HUDEP-2 (cell line): ENCODE data around the gene SEMA4C.
A peak's percentile ranks its signal among the peaks of the same experiment; 100 is the strongest.

Source experiments
- DNase-seq, 76 experiments: peaks; one replicate each; lab custom pipeline; 2025; ENCODE audit not compliant: unreplicated experiment in 76 of 76; lab: John Stamatoyannopoulos, UW

The SEMA4C gene

DNA sequence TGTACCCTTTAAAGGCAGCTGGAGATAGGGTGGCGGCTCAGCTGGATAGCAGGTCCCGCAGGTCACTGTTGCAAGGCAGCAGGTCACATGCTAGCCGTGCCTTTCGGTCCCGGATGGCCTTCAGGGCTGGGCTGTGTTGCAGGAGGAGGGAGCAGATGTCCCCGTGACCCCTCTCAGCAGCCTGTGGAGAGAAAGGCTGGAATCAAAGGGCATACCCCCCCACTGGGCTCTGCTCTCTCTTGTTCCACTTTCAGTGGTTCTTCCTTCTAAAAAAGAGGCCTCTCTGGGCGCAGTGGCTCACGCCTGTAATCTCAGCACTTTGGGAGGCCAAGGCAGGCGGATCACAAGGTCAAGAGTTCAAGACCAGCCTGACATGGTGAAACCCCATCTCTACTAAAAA lies 21.6 kb downstream of the SEMA4C start:
- DNase-seq: no peak

DNA sequence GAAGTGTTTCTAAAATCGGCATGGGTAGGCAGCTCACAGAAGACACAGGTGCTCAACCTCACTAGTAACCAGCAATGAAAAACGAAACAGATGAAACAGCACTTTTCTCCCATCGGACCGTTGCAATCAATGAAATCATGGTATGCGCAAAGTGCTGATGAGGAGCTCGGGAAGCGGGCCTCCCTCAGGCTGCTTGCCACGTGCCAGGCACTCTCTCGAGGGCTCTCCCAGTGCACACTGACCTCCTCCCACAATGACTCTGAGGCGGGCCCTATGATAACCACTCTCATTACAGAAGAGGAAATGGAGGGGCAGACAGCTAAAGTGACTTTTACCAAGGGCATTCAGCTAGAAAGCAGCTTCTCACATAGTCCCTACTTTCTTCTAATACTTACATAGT lies 22.3 kb downstream of the SEMA4C start:
- peak in 8 of 76 experiments; percentile 1 to 21 (median 12) for DNase-seq

DNA sequence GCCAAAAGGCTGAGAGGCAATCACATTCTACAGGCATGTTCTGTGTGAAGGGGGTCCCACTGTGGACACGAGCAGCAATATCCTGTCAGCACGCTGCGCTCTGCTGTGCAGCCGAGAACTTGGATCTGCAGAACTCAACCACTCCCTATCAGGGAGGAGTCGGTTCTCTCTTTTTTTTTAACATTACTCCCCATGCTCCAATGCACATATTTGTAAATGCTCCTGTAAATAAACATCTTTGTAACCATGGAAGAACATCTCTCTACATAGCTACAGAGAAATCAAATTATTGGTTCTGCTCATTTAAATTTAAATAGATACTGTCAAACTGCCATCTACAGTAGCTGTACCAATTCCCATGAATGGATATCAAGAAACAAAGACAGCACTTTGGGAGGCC lies 23.1 kb downstream of the SEMA4C start:
- DNase-seq: no peak

DNA sequence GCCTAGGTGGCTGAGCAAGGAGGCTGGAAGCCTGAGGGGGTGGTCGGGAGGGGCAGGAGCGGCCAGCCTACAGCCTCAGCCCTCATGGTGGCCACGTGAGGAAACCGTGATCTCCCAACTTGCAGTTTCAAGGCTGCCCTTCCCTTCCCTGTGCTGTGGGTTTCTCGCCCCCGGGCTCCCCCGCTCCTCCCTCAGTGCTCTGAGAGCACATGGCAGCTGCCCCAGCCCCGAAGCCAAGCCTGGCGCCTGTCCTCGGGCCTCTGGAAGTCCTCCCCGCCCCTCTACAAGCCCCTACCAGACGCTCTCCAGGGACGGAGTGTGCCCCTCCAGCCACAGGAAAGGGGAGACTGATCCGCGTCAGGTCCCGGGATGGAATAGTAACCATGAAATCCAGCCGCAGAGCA lies 25.5 kb downstream of the SEMA4C start:
- peak in 1 of 76 experiments; percentile 7 for DNase-seq

DNA sequence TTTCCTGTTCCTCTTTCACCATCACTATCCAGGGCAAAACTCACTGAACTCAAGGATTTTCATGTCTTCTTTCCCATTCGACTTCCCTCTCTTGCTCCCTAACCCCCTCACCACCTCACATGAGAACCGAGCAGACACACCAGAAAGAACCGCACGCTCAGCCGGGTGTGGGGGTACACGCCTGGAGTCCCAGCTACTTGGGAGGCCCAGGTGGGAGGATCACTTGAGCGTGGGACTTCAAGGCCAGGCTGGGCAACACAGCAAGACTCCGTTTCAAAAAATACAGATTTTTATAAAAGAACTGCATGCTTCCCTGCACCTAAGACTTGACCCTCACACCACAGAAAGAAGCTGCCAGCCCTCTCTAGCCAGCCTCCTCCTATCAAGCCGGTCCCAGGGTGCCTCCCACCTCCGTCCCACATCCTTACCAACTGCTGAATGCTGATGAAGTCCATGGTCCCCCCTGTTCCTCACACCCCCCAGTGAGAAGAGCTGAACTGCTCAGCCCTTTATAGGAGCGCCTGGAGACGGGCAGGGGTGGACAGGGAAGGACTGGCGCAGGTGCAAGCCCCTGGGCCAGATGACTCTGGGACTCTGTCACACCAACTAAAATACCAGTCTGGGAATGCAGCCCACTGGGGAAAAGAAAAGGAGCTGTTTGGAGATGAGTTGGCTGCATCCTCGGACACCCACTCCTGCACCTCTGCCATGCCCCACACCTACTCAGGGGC lies 26.2 kb downstream of the SEMA4C start, which contains the start of gene ANKRD23:
Gene ANKRD23 (minus strand): TSS at position 484 of the 731 bp plus-strand sequence. CDS start 29 bp downstream, at position 455.
- DNase-seq: no peak

DNA sequence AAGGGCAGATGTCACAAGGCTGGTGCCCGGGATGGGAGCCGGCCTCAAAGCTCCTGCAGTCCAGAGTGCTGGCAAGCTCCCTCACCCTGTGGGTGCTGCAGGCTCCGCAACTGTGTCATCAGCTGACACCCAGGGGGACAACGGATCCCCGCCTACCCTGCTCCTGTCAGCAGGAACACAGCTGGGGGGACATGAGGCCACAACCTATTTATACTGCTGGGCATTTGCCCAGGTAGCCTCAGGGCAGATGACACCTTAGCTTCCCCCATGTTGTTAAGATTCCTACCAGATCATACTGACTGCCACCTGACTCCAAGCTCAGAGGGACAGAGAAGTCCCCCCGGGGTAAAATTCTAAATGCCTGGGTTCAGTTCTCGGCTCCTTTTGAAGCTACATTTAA lies 27.3 kb downstream of the SEMA4C start:
- no peak for DNase-seq

DNA sequence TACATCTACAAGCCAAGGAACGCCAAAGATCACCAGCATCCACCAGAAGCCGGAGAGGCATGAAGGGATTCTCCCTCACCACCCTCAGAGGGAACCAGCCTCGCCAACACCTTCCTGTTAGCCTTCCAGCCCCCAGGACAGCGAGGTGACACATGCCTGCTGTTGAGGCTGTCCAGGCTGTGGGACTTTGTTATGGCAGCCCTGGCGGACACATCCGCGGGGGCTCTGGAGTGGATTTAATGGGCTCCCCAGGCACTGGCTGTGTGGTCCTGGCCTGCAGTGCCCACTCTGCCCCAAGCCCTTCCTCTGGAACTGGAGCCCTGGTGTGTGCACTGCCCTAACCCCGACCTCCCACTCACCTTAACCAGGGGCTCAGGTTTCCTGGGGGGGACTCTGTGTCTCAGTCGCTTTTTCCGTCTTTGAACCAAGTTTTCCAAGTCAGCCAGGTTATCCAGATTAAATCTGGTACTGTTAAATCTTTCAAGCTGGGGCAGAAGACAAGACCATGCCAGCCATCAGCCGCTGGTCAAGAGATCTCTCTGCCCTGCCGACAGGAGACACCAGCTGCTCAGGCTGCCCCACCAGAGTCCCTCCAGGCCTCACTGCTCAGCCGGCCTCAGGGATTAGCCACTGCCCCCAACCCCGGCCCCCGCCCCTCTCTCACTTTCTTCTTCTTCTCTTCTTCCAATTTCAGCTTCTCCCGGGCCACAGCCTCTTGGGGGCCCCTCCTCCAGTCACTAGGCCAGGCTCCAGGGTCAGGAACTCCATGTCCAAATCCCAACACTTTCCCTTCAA lies 28.0 kb downstream of the SEMA4C start:
- no peak for DNase-seq

DNA sequence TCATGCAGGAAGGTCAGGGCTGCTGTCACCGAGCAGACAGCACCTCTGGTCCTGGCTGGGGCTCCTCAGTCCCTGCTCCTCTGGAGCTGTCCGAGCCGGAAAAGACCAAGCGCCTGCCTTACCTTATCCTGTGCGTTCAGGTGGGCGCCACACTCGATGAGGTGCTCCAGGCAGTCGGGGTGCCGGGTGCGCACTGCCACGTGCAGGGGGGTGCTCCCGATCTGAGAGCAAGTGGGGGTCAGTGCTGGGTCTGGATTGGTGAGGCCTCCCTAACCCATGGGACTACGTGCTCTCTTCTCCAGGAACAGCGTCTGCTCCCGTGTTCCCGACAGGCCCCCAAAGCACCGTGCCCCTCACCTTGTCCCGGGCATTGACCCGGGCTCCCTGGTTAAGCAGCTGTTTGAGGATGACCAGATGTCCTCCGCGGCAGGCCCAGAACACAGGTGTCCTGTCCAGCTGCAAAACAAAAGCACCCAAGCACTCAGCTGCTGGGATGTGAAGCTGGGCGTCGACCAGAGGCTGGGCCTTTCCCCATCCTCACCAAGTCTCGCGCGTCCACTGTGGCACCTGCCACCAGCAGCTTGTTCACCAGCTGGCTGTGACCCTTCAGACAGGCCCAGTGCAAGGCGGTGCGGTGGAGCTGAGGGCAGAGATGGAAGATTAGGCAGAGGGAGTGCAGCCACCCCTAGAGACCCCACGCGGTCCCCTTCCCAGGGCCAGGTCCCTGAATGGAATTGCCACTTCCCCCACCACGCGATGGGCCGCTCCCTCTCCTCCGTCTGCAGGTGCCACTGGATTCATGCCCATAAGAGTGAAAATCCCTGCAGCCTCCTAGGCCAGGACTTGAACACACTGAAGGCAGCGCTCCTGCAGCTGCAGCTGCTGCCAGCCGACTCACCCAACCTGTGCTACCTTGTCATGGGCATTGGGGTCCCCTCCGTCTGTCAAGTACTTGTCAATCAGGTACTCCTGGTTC lies 29.7 kb downstream of the SEMA4C start:
- DNase-seq: no peak

DNA sequence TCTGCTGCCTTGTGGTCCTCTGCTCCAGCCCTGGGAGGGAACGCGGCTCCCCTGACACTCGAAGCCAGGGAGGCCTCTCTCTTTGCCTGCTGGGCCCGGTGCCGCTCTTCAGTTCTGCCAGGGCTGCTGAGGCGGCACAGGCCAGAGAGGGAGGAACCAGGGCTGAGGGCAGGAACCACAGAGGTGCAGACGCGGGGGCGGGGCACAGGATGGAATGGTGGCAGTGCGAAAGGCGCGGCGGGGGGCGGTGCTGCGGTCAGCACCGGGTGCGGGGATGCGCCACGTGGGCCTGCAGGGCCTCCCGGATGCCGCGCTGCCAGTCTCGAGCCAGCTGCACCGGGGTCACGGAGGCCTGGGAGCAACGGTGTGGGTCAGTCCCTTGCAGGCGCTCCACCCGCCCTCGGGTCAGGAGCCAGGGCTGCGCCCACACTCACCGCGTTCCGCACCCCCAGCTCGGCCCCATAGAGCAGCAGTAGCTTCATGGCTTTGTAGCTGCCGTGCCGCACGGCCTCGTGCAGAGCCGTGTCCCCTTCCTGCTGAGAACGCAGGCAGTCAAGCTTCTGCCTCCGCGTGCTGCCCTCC lies 30.5 kb downstream of the SEMA4C start:
- DNase-seq: peak in 59 of 76 experiments; percentile 4 to 80 (median 47)

DNA sequence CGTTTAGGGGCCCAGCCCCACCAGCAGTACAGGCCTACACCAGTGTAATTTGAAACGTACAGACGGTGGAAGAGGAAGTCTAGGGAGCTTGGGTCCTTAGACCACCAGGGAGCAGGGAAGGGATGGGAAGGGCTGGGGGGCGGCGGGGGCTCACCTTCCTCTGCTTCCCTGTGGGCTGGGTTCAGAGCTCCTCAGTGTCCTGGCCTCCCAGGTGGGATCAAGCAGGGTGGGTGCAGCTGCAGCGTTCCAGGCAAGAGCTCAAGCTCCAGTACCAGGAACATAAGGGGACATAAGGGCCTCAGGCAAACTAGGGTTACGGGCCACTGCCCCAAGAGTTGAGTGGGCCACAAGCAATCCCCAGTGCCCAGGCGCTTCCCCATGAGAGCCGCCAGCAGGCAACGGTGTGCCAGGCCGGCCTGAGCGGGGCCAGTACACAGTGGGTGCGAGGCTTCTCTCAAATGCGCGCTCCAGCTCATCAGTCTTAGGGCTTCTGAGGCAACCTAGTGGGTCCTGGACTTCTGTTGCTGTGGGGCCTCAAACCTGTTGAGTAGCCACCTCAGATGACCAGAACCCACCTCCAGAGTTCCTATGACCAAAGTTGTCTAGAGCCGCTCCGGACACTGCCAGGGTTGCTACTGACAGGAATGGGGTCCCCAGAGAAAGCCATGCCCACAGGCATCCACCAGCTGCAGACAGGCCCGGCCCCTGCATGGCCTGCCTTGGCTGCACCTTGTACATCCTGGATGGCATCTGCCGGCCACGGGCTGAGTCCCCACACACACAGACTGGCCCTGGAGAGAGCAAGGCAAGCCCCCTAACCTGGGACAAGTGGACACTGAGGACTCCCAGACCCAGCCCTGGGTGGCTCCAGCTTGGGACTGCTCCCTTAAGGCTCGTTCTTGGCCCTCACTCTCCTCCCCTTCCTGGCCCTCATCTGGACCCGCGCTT lies 31.3 kb downstream of the SEMA4C start:
- DNase-seq: no peak

DNA sequence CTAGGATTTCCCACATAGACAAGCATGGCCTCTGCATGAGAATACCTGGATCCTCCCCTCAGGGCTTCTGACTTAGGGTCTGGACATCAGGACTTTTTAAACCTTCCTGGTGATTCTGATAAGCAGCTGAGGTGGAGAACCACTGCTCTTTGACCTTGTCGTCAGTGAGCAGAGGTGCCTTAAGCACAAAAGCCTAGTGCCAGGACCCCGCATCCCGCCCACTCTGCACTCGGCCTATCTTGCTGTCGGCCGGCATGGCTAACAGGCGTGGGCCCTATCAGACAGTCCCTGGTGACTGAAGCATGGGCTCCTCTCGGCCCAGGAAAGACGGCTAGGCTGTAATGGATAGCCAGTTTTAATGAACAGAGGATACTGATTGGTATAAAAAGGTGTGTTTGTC lies 32.3 kb downstream of the SEMA4C start:
- no peak for DNase-seq

DNA sequence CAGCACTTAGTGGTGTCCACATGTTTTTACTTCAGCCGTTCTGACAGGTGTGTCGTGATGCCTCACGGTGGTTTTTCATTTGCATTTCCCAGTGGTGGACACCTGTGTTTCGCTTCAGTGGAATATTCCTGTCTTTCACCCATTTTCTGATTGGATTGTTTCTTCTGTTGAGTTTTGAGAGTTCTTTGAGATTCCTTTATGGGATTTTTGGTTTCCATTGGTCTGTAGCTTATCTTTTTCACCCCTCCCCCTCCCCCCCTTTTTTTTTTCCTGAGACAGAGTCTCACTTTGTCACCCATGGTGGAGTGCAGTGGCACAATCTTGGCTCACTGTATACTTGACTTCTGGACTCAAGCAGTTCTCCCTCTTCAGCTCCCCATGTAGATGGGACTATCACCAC lies 34.0 kb downstream of the SEMA4C start:
- no peak for DNase-seq

DNA sequence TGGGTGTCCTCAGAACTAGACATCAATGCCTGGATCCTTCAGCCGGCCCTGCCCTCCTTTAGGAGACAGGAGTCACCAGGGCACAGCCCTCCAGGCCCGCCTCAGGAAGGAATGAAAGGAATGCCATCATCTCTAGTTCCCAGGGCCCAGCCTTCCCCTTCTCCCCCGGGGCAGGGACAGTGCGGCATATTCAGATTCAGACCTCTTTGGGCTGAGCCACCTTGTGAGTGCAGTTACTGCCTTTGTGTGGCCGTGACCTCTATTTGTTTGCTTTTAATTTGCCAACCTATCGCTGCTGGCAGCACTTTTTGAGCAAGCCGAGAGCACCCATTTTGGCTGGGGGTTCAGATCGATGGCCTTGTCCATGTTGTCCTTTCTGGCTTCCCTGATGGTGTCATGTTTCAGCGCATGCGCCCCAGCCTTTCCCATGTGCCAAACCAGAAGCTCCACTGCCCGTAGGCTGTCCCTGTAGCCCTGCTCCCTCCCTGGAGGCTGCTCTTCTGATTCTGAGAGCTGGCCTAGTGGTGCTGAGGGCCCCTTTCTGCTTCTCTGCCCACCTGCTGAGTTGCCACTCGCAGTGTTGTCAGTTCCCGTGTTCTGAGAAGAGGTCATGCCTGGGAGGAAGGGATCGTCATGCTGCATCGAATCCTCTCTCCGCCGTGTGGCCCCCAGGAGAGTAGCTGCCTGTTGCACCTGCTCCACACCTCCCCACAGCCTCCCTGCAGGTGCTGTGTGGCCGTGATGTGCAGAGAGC lies 36.9 kb downstream of the SEMA4C start:
- no peak for DNase-seq

DNA sequence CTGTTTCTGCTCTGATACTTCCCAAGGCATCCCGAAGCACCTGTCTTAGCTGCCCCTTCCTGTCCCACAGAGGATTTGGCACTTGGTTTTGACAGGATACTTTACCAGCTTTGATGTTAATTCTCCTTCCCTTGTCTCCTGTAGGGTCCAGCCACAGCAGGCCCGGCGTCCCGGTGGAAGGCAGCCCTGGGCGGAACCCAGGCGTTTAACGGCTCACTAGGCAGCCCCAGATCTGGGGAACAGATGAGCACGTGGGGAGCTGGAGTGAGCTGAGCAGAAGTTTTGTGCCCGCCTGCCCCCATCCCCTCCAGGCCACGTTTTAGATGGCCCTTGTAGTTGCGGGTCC lies 37.5 kb downstream of the SEMA4C start:
- DNase-seq: no peak

DNA sequence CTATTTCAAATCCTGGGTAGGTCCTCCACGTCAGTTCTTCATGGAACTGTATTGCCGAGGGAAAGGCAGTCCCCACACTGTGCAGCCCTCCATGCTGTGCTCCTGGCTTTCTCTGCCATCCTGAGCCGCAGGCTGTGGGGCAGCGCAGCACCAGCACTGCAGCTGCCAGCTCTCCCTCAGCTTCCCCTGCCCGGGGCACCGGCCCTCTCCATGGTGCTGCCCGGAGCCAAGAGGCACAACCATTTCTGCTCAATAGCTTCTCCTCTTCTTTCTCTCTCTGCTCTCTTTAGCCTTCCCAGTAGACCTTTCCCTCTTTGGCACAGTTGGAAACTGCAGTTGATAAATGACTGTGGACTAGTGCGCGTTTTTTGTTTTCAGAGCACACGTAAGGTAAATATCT lies 38.2 kb downstream of the SEMA4C start:
- no peak for DNase-seq

DNA sequence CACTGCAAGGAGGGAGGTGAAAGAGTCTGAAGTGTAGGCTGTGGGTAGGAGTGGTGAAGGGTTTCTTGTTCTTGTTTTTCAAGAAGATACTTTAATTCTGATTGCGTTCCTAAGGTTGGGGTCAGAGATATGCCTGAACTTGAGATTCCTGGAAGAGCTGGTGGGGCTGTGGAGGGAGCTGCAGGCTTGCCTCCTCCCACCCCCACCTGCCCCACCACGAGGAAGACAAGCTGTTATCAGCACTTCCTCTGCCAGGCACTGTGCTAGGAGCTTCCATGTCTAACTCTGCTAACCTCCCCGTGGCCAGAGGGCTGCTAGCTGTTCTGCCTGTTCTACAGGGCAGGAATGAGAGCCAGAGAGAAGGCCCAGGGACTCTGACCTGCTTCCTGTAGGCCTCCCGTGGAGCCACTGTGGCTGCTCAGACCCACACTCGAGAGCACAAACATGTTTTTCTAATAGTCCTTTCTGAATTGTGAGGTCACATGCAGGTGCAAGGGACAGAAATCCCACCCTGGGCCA lies 39.8 kb downstream of the SEMA4C start:
- peak in 4 of 76 experiments; percentile 4 to 20 (median 12) for DNase-seq

DNA sequence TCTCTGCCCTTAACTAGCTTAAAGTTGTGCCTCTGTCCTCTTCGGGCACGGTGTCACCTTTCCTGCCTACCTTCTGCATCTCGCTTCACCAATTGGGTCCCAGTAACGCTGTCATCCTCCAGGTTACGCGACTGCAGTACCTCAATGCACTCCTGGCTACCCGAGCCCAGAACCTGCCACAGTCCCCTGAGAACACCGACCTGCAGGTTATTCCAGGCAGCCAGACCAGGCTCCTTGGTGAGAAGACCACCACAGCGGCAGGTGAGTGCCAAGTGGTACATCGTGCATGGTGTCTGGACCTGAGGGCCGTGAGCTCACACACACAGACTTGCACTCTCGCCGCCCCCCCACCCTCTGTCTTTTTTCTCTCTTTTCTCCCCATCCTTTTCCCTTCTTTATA lies 41.0 kb downstream of the SEMA4C start:
- no peak for DNase-seq

DNA sequence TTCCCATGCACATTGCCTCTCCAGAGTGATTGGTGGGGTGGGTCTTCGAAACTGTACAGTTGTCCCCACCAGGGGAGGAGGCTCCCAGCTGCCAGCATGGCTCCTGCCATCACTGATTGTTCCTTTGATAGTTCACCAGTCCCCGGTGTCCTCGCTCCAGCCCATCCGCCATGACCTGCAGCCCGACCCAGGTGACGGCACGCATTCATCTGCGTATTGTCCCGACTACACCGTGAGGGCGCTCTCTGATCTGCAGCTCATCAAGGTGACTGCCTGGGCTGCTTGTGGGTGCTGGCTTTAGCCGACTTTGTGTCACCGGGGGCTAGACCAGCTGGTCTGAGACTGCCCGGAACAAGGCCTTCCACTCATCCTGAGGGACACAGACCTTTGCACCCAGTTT lies 41.4 kb downstream of the SEMA4C start:
- no peak for DNase-seq
